Fibroblast of lung (primary cell): ENCODE results near the gene CES3.

Experiments
- CTCF ChIP-seq, 2 donors: IDR thresholded peaks in 1 of 2; conservative IDR thresholded peaks in 1 of 2; 1 replicate in 1 of 2; 2 replicates in 1 of 2; pipeline ENCODE4 v1.5.1; 2011 to 2012; ENCODE audit warnings: low read length in 2 of 2, control low read depth in 1 of 2, inconsistent platforms in 1 of 2, low read depth in 1 of 2, mild to moderate bottlenecking in 1 of 2
- EZH2 ChIP-seq: IDR thresholded peaks from 2 replicates; pipeline ENCODE4 v1.5.1; 2012; ENCODE audit warnings: low read length, control low read depth, mild to moderate bottlenecking; ENCODE audit errors: missing control alignments

DNA sequence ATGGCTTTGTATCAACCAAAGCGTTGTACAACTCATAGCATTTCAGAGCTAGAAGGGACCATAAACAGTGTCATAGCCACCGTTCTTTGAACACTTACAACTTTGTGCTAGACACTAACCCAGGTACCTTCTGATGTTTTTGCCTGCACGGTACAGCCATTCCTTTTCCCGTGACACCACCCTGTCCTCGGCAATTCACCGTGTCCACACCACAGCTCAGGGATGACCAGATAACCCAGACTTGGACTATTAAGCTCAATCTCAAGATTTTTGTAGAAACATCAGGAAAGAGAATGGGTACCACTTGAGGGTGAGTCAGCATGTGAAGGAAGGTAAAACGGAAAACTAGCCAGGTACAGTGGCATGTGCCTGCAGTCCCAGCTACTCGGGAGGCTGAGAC, 58.1 kb downstream of the CES3 start:
- TF ChIP-seq CTCF (conservative IDR thresholded peaks at IDR 0.05 in 1 of 2, IDR thresholded peaks at IDR 0.05 in 1 of 2; ENCODE audit: low read depth in 1 of 2, low read length in 2 of 2) (no peak), EZH2 (no peak)
